GM19463 (cell line): ENCODE data around the gene GPR21.

Source experiments
- ATAC-seq: cut with Tn5 transposase; IDR thresholded peaks from one replicate; pipeline ENCODE4 v1.9.1; 2021; ENCODE audit warnings: mild to moderate bottlenecking, moderate library complexity; ENCODE audit not compliant: unreplicated experiment

The GPR21 gene

DNA sequence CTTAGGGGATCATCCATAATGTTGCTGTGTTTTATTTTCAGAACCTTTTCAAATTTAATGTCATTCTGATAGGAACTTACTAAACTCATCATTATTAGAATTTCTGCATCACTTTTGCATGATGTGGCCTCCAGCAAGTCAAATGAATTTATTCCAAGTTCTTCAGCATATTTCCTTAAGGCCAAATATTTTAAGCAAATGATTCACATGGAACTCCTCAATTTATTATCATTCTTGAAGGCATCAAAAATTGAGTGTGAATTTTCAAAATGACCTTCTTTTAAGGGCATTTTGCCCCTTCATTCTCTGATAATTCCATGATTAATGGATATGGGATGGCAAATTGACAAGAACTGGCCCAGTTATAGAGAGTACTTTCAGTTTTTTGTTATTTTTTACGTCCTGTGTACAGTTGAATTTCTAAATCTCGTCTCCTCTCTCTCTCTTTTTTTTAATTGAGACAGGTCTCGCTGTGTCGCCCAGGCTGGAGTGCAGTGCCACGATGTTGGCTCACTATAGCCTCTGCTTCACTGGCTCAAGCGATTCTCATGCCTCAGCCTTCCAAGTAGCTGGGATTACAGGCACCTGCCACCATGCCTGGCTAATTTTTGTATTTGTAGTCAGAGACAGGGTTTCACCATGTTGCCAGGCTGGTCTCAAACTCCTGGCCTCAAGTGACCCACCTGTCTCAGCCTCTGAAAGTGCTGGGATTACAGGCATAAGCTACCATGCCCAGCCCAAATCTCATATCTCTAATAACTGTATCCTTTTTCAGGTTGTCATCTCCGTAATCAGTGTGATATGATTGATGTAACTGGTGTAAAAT, 29.1 kb downstream of the GPR21 start:
- no peak for ATAC-seq

DNA sequence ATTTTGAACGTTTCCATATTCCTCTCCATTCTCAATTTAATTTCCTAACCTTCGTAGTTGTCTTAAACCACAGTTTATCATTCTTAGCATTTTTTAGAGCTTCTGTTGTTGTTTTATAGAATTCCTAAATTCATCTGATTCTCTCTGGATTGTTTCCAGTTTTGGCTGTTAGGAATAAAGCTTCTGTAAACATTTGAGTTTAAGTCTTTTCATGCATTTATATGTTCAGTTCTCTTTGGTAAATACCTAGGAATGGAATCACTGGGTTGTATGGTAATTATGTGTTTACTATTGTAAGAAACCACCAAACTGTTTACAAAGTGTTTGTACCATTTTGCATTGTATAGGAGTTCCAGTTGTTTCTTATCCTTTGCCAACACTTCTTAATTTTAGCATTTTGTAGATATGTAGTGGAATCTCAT, 29.7 kb downstream of the GPR21 start:
- ATAC-seq = no peak

DNA sequence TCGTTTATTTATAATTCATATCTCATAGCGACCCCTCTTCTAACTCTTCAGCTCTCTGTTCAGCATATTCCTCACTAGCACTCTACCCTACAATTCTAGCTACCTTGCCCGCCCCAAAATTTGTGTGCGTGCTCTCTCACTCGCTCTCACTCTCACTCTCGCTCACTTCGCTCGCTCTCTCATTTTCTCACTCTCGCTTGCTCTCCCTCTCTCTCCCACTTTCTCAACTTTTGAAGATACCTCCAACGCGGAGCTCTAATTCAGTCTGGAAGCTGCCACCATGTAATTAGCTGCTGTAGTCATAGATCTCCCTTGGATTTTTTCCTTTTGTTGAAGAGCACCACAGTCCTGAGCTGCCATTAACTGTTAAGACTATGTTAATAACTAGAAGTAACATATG, 30.4 kb downstream of the GPR21 start:
- ATAC-seq = no peak

DNA sequence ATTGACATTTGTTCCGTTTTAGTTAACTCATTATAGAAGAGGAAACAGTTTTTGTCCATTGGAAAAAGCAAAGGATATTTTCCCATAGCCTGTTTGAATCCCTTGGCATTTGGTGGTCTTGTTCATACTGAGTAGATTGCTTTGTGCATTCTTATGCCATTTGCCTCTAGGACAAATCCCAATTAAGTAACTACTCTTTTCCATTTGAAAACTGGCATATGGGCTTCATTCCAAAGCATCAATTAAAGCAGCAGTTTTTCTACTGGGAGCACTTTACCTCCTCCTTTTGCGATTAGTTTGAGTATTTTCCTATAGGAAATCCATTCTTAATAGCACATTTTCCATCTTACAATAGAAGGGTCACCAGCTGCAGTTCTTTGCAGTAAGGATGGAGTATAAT, 31.2 kb downstream of the GPR21 start:
- ATAC-seq = no peak

- ATAC-seq = no peak
Observed at GRCh38 chr9:123065196-123065595, 31.7 kb downstream of the GPR21 start.

DNA sequence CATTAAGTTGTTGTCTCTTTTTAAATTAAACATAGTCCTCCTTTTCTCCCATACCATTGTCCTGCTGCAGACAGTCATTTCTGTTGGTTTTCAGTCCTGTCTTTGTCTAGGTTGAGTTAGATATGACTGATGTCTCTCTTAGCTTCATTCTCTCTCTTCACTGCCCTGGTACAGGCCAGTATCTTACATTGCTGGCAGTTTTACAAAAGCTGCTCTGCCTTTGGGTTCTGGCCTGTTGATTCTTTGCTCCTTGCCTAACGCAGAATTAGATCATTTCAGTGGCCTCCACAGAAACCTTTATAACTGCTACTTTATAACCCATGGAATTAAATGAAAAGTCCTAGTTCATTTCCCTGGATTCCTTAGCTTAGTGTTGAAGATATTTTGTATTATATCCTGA, 33.7 kb downstream of the GPR21 start:
- no peak for ATAC-seq

DNA sequence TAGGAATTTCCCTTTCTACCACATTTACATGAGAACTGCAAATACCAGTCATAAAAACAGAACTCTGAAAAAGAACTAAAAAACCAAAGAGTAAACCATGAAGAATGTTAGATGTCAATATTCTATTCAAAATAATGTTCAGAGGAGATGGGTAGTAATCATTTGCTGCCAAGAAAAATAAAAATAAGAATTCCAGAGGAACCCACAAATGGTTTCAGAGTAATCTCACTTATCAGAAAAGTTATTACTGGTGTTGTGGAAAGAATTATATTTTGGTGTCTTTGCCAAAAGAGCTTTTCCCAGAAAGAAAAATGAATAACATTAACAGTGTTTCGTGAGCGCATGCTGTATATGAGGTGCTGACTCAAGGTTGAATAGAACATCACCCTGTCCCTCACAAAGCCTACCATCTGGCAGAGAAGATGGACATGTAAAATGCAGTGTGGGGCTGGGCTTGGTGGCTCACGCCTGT, 35.6 kb downstream of the GPR21 start:
- no peak for ATAC-seq

DNA sequence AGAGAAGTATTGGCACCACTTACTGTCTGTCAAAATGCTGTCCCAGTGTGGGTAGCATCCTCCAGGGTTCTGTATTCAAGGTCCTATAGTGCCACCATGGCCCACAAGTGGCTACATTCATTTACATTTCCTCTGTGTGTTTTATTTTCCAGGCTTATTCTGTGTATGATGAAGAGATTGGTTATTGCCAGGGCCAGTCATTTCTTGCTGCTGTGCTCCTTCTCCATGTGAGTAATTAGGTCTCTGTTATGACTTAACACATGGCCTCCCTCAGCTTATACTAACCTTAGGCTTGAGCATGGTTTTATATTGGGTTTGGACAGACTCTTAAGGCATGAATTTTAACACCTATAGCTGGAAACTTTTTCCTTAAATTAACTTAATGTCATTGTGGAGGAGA, 36.7 kb downstream of the GPR21 start:
- ATAC-seq = no peak

GRCh38 chr9:123072407-123072995, 39.0 kb downstream of the GPR21 start:
- ATAC-seq = no peak

DNA sequence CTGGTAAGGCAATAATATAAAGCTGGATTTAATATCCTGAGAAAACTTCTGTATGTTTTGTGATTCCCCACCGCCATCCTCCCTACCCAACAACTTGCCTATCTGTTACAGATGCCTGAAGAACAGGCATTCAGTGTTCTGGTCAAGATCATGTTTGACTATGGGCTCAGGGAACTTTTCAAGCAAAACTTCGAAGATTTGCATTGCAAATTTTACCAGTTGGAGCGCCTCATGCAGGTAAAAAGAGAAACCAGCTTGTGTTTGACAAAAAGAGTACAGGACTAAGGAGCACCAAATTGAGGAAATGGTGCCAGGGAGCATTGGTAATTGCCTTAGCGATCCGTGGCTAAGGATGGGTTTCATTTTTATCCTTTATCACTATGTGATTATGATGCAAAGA, 40.0 kb downstream of the GPR21 start:
- no peak for ATAC-seq

DNA sequence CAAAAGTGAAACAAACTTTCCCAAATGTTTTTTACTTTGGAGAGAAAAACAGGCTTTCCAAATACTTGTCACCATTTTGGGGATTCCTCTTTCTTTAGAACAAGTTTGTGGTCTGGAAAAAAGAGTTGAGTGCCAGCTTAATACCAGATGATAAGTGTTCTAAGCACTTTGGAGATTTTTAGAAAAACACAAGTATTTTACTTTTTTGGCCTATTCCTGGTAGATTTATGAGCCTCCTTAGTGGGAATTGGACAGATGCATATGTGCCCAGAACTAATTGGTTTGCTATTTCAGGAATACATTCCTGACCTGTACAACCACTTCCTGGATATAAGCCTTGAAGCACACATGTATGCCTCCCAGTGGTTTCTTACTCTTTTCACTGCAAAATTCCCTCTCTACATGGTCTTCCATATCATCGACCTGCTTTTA, 40.5 kb downstream of the GPR21 start:
- no peak for ATAC-seq

- no peak for ATAC-seq
Observed at GRCh38 chr9:123074628-123075027, 41.2 kb downstream of the GPR21 start.

GRCh38 chr9:123080444-123080843, 47.0 kb downstream of the GPR21 start:
- ATAC-seq = no peak

GRCh38 chr9:123081824-123082223, 48.4 kb downstream of the GPR21 start:
- no peak for ATAC-seq

- ATAC-seq = no peak
Observed at GRCh38 chr9:123083680-123084079, 50.2 kb downstream of the GPR21 start.

- ATAC-seq = no peak
Observed at GRCh38 chr9:123084256-123084655, 50.8 kb downstream of the GPR21 start.
